Measurements from ENCODE around the gene PEDS1.

PEDS1 gene

GRCh38 chr20:50129662-50130355 is 23.7 kb downstream of the PEDS1 start:
- no peaks in the 10 kb centered on the region for H3K36me3 ChIP-seq (ENCODE audit: control insufficient read depth, insufficient read depth, low read length)
- H3K4me3 ChIP-seq (ENCODE audit: low read depth, low read length) = no peak overlapping the region
- peaks cover 59% of the 10 kb centered on the region for H3K4me1 ChIP-seq
- peak overlapping the region; percentile 99 for H3K27ac ChIP-seq
- no peak for TF ChIP-seq CTCF (IDR thresholded peaks at IDR 0.05)
- no peaks in the 10 kb centered on the region for H3K9me3 ChIP-seq (ENCODE audit: control insufficient read depth, low read length)
- H3K4me2 ChIP-seq (ENCODE audit: low read length) = no peak overlapping the region
- H3K79me2 ChIP-seq = peaks cover 41% of the 10 kb centered on the region
- H2AFZ ChIP-seq = no peak overlapping the region
- no peaks in the 10 kb centered on the region for H3K27me3 ChIP-seq (ENCODE audit: control insufficient read depth, insufficient read depth, low read length)
- H3K9ac ChIP-seq = no peak overlapping the region

DNA sequence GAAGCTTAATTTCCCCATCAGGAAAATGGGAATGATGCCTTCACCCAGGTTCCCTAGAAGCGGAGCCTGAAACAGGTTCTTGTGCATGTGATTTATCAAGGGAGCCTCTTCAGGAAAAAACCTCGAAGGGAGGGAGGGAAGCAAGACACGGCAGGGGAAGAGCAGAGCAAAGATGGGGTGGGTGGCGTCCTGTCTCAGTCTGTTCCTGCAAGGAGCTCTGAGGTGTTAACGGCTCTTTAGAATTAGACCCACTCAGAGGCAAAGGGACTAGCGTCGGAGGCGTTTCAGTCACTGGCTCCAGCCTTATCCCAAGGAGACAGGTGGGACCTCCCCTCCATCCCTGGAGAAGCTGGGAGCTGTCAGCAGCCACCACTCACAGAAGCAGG is 25.0 kb downstream of the PEDS1 start:
- no peak overlapping the region for H3K4me2 ChIP-seq (ENCODE audit: low read length)

DNA sequence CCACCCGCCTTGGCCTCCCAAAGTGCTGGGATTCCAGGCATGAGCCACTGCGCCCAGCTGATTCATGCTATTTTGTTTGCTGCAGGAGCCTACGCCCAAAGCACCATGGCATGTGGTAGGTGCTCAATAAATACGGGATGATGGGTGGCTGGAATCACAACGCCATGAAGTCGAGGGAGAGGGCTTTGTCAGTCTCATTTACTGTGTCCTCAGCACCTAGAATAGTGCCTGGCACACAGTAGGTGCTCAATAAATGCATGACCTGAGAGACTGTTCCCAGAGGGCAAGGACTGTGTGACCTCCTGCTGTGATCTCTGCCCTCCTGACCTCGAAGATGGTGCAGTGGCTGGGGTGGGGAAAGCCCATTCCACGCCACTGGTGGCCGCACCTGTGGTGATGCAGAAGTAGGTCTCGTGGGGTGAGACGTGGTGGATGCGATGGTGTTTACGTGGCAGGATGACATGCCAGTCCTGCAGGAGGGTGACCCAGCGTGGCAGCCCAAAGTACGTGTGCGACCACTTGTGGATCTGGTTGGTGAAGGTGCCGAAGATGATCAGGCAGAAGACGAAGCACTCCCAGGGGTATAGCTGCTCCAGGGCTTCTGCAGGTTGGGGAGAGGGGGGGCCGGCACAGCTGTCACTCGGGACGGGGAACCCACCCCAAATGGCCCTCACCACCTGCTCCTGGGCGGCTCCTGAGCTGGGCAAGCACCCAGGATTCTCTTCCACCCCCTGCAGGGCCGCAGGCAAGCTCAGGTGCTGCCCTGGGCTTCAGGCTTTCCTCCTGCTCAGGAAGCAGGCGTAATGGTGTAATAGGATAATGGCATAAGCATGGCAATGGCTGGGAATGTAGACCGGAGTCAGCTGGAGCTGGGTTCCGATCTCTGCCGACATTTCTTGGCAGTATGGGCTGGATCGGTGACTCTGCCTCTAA is 25.7 kb downstream of the PEDS1 start:
- H3K9me3 ChIP-seq (ENCODE audit: control insufficient read depth, low read length) = no peaks in the 10 kb centered on the region
- H3K36me3 ChIP-seq (ENCODE audit: control insufficient read depth, insufficient read depth, low read length) = no peaks in the 10 kb centered on the region
- peaks cover 39% of the 10 kb centered on the region for H3K79me2 ChIP-seq
- H2AFZ ChIP-seq = no peak overlapping the region
- peaks cover 41% of the 10 kb centered on the region for H3K4me1 ChIP-seq
- peak overlapping the region; percentile 81 for H3K27ac ChIP-seq
- no peak overlapping the region for H3K4me3 ChIP-seq (ENCODE audit: low read depth, low read length)
- no peaks in the 10 kb centered on the region for H3K27me3 ChIP-seq (ENCODE audit: control insufficient read depth, insufficient read depth, low read length)
- TF ChIP-seq CTCF (IDR thresholded peaks at IDR 0.05) = no peak
- H3K4me2 ChIP-seq (ENCODE audit: low read length) = no peak overlapping the region
- no peak overlapping the region for H3K9ac ChIP-seq

More for the DNA sequence above, 25.0 kb downstream of the PEDS1 start:
- peaks cover 46% of the 10 kb centered on the region for H3K4me1 ChIP-seq
- no peak overlapping the region for H3K4me3 ChIP-seq (ENCODE audit: low read depth, low read length)
- no peak overlapping the region for H3K9ac ChIP-seq
- H3K9me3 ChIP-seq (ENCODE audit: control insufficient read depth, low read length) = no peaks in the 10 kb centered on the region
- no peak overlapping the region for H3K27ac ChIP-seq
- H2AFZ ChIP-seq = no peak overlapping the region
- TF ChIP-seq CTCF (IDR thresholded peaks at IDR 0.05) = no peak
- no peaks in the 10 kb centered on the region for H3K27me3 ChIP-seq (ENCODE audit: control insufficient read depth, insufficient read depth, low read length)
- H3K79me2 ChIP-seq = peaks cover 39% of the 10 kb centered on the region
- no peaks in the 10 kb centered on the region for H3K36me3 ChIP-seq (ENCODE audit: control insufficient read depth, insufficient read depth, low read length)

DNA sequence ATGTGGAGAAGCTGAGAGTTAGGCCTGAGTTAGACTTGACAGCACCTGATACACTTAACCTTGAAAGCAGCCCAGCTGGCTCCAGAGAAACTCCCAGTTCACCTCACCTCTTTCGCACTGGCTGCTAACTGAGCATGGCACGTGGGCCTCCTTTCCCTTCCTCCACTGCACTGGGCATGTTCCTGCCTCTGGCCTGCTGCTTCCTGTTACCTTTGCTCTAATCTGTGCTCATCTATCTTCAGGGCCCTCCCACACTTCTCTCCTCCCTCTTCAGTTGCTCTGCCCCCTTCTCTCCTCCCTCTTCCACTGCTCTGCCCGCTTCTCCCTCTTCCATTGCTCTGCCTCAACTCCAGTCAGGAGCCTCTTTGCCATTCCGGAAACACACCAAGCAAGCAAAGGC is 26.9 kb downstream of the PEDS1 start:
- Histone ChIP-seq H3K9me3 (ENCODE audit: control insufficient read depth, low read length) (no peaks in the 10 kb centered on the region), H2AFZ (no peak overlapping the region), H3K79me2 (peaks cover 39% of the 10 kb centered on the region), H3K4me2 (ENCODE audit: low read length) (no peak overlapping the region), H3K9ac (no peak overlapping the region), H3K36me3 (ENCODE audit: control insufficient read depth, insufficient read depth, low read length) (no peaks in the 10 kb centered on the region), H3K4me3 (ENCODE audit: low read depth, low read length) (no peak overlapping the region), H3K4me1 (peaks cover 29% of the 10 kb centered on the region), H3K27ac (peak overlapping the region; percentile 81), H3K27me3 (ENCODE audit: control insufficient read depth, insufficient read depth, low read length) (no peaks in the 10 kb centered on the region)
- no peak for TF ChIP-seq CTCF (IDR thresholded peaks at IDR 0.05)
